Activated CD4-positive, CD25-positive, alpha-beta regulatory T cell treated with anti-CD3 and anti-CD28 coated beads, Interleukin-2, amount 50 U/mL, for 24 hours (primary cell): ENCODE measurements around the gene VCL.
"Not testable (repeated sequence)": the region's sequence is repeated elsewhere in the genome, so short reads cannot be mapped to it uniquely, and the experiment has no call there.

Experiments
- ATAC-seq, 2 donors: fragments of 150-1000 bp; cut with Tn5 transposase; one replicate each; pipeline ENCODE4 v1.10.0; 2021; ENCODE audit warnings: mild to moderate bottlenecking in 1 of 2, moderate library complexity in 1 of 2

Gene VCL

GRCh38 chr10:74113546-74113945 lies 115.6 kb downstream of the VCL start:
- no peak for ATAC-seq

GRCh38 chr10:74114041-74114448 lies 116.1 kb downstream of the VCL start:
- no peak for ATAC-seq

- ATAC-seq: no peak
These were observed 119.8 kb downstream of the VCL start for GRCh38 chr10:74117738-74118137.

- ATAC-seq: no peak
These were observed 120.9 kb downstream of the VCL start for GRCh38 chr10:74118804-74119203.

GRCh38 chr10:74120911-74121310 lies 123.0 kb downstream of the VCL start:
- no peak for ATAC-seq

- no peak for ATAC-seq
These were observed 123.5 kb downstream of the VCL start for GRCh38 chr10:74121368-74121767.

- no peak for ATAC-seq
These were observed 124.1 kb downstream of the VCL start for GRCh38 chr10:74122060-74122459.

- ATAC-seq: no peak
These were observed 125.2 kb downstream of the VCL start for GRCh38 chr10:74123081-74123480.

- ATAC-seq: no peak
These were observed 136.3 kb downstream of the VCL start for GRCh38 chr10:74133923-74134820.

- ATAC-seq: no peak
These were observed 137.5 kb downstream of the VCL start for GRCh38 chr10:74135452-74135851.

GRCh38 chr10:74137992-74138391 lies 140.1 kb downstream of the VCL start:
- ATAC-seq: no peak

- not testable (repeated sequence) for ATAC-seq
These were observed 140.7 kb downstream of the VCL start for GRCh38 chr10:74138596-74138995.

- ATAC-seq: no peak
These were observed 142.1 kb downstream of the VCL start for GRCh38 chr10:74139981-74140380.

GRCh38 chr10:74140553-74140952 lies 142.6 kb downstream of the VCL start:
- no peak for ATAC-seq

- no peak for ATAC-seq
These were observed 147.2 kb downstream of the VCL start for GRCh38 chr10:74145133-74145532.

GRCh38 chr10:74146980-74147379 lies 149.1 kb downstream of the VCL start:
- ATAC-seq: not testable (repeated sequence)

- peak; percentile 62 to 69 for ATAC-seq
These were observed 152.5 kb downstream of the VCL start, which contains the start of gene AP3M1 for GRCh38 chr10:74150204-74150989. AP3M1 (minus strand) TSS chr10:74150828; CDS start chr10:74138379, 12,449 bp downstream.

GRCh38 chr10:74150990-74151878 lies 153.3 kb downstream of the VCL start, which contains the start of gene ADK:
ADK (plus strand) TSS chr10:74151221; CDS start chr10:74151279, 58 bp downstream.
- peak; percentile 92 to 93 for ATAC-seq

GRCh38 chr10:74151879-74152722 lies 154.2 kb downstream of the VCL start:
- ATAC-seq: no peak

GRCh38 chr10:74153123-74153522 lies 155.2 kb downstream of the VCL start:
- ATAC-seq: no peak

- no peak for ATAC-seq
These were observed 155.8 kb downstream of the VCL start for GRCh38 chr10:74153676-74154075.

GRCh38 chr10:74156919-74157289 lies 159.0 kb downstream of the VCL start:
- ATAC-seq: no peak
